Neural cell (in vitro differentiated cells): ENCODE results near the gene MLX.

Experiments
- CTCF ChIP-seq: fragments of 450-650 bp; IDR thresholded peaks from 2 replicates; pipeline ENCODE4 v1.5.1; 2014; ENCODE audit warnings: antibody characterized with exemption, mild to moderate bottlenecking, moderate library complexity; ENCODE audit not compliant: poor library complexity, severe bottlenecking
- EZH2 ChIP-seq: fragments of 200-600, 300-800 bp; shearing (Covaris generic), sonication (generic); IDR thresholded peaks from 2 replicates; pipeline ENCODE4 v1.6.1; 2014; ENCODE audit warnings: antibody characterized with exemption, low read length, borderline replicate concordance, mild to moderate bottlenecking; ENCODE audit not compliant: insufficient read depth, poor library complexity, severe bottlenecking
- MXI1 ChIP-seq: fragments of 450-650 bp; conservative IDR thresholded peaks from 2 replicates; pipeline ENCODE4 v1.6.1; 2014; ENCODE audit warnings: antibody characterized with exemption, mild to moderate bottlenecking; ENCODE audit not compliant: poor library complexity, severe bottlenecking
- POLR2AphosphoS5 ChIP-seq: IDR thresholded peaks from 2 replicates; pipeline ENCODE4 v1.6.1; 2012
- RAD21 ChIP-seq: fragments of 450-650 bp; conservative IDR thresholded peaks from 2 replicates; pipeline ENCODE4 v1.6.1; 2014; ENCODE audit warnings: antibody characterized with exemption, mild to moderate bottlenecking, moderate library complexity
- REST ChIP-seq: IDR thresholded peaks from 2 replicates; pipeline ENCODE4 v1.6.1; 2012; ENCODE audit warnings: borderline replicate concordance

GRCh38 chr17:42548993-42549755 lies 17.7 kb upstream of the MLX start:
- TF ChIP-seq REST (no peak), CTCF (no peak), EZH2 (no peak), POLR2AphosphoS5 (no peak), MXI1 (no peak), RAD21 (no peak)
